ENCODE data around the gene CCDC174. TPM values are rescaled to one million over a fixed set of nuclear protein-coding genes. Genes with fewer than 3 reads are reported as not detected.

Gene CCDC174
- total and polyA plus RNA-seq, 2 donors (not counting 3 experiments of a cell fraction or from before 2014, with no cell fraction given) = 4.7 to 16.6 TPM

DNA sequence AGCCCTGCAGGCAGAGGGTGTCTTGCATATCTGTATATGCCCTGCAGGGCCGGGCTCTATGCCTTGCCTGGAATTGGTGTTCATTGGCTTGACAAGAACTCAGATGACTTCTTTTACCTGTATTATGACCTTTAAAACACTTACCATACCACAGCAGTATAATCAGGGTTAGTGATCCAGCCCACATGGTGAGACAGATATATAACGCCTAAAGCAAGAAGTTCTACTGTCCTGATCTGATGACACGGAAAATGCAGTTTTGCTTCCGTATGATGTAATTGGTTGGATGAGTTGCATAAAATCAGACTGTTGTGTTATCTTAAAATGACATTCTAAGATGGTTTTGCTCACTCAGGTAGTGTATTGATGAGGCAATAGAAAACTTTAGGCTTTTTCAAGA lies 9.4 kb downstream of the CCDC174 start:
- Histone ChIP-seq H3K79me2 (ENCODE audit: control insufficient read depth, insufficient read depth, low read length) (no peaks in the 10 kb centered on the region), H3K4me2 (ENCODE audit: insufficient read depth, low read length) (no peak overlapping the region), H2AFZ (ENCODE audit: low read depth, low read length) (no peak overlapping the region), H4K20me1 (replicated peaks; ENCODE audit: control insufficient read depth, extremely low read depth, insufficient read depth, low read length) (no peaks in the 10 kb centered on the region), H3K27me3 (ENCODE audit: control insufficient read depth in 2 of 2, insufficient read depth in 2 of 2, low read length in 2 of 2) (no peaks in the 10 kb centered on the region), H3K9me3 (replicated peaks; ENCODE audit: control insufficient read depth, insufficient read depth, low read length) (no peaks in the 10 kb centered on the region), H3K4me1 (ENCODE audit: control insufficient read depth, extremely low read depth, insufficient read depth, low read length) (no peaks in the 10 kb centered on the region), H3K4me3 (replicated peaks in 1 of 3; ENCODE audit: insufficient read depth in 1 of 3, low read depth in 1 of 3, low read length in 3 of 3) (no peak overlapping the region), H3K27ac (ENCODE audit: insufficient read depth, low read depth, low read length) (no peak overlapping the region), H3K9ac (replicated peaks; ENCODE audit: extremely low read depth, insufficient read depth, low read length) (no peak overlapping the region), H3K9me1 (replicated peaks; ENCODE audit: control insufficient read depth, extremely low read depth, insufficient read depth, low read length) (no peaks in the 10 kb centered on the region), H3K36me3 (ENCODE audit: control insufficient read depth in 2 of 2, extremely low read depth in 1 of 2, insufficient read depth in 2 of 2, low read length in 2 of 2) (peaks cover 20 to 62% of the 10 kb centered on the region in 2 experiments)
- POLR2A ChIA-PET = no interaction called here
- FAIRE-seq = no peak
- no TSS peak for BruUV-seq (replicated peaks)
- intact Hi-C loops (cut with micrococcal nuclease) (no loop called here), dilution Hi-C loops (cut with MboI; ENCODE audit: extremely low pct_ligation_motif_present, low sequenced_read_pairs) (no loop called here)
- DNase-seq (ENCODE audit: low read depth, low spot score) = no peak
- TF ChIP-seq POLR2A (IDR thresholded peaks at IDR 0.05; ENCODE audit: low read depth, low read length) (no peak), JUN (IDR thresholded peaks at IDR 0.05; ENCODE audit: borderline replicate concordance, insufficient read depth, insufficient read length, low read depth) (no peak), EZH2 (IDR thresholded peaks at IDR 0.05; ENCODE audit: borderline replicate concordance, low read depth, low read length, severe bottlenecking) (no peak), FOS (IDR thresholded peaks at IDR 0.05; ENCODE audit: borderline replicate concordance, insufficient read depth, low read length) (no peak), GATA2 (IDR thresholded peaks at IDR 0.05; ENCODE audit: insufficient read depth, insufficient read length, low read depth, low read length) (no peak), POLR2AphosphoS5 (IDR thresholded peaks at IDR 0.05; ENCODE audit: insufficient read depth, low read depth, low read length) (no peak), MYC (IDR thresholded peaks at IDR 0.05; ENCODE audit: low read depth, low read length) (no peak)
- TF ChIP-seq, protein P1, sequence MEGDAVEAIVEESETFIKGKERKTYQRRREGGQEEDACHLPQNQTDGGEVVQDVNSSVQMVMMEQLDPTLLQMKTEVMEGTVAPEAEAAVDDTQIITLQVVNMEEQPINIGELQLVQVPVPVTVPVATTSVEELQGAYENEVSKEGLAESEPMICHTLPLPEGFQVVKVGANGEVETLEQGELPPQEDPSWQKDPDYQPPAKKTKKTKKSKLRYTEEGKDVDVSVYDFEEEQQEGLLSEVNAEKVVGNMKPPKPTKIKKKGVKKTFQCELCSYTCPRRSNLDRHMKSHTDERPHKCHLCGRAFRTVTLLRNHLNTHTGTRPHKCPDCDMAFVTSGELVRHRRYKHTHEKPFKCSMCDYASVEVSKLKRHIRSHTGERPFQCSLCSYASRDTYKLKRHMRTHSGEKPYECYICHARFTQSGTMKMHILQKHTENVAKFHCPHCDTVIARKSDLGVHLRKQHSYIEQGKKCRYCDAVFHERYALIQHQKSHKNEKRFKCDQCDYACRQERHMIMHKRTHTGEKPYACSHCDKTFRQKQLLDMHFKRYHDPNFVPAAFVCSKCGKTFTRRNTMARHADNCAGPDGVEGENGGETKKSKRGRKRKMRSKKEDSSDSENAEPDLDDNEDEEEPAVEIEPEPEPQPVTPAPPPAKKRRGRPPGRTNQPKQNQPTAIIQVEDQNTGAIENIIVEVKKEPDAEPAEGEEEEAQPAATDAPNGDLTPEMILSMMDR (IDR thresholded peaks at IDR 0.05; ENCODE audit: extremely low read depth in 1 of 2, insufficient read depth in 1 of 2, low read depth in 1 of 2, low read length in 2 of 2) = no peak
- TF ChIP-seq, protein P2, sequence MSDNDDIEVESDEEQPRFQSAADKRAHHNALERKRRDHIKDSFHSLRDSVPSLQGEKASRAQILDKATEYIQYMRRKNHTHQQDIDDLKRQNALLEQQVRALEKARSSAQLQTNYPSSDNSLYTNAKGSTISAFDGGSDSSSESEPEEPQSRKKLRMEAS (IDR thresholded peaks at IDR 0.05; ENCODE audit: insufficient read depth, insufficient read length) = no peak
- CTCF ChIA-PET = interaction anchor here (1.5 kb wide), 2 partner anchors 8 to 57 kb away, joined by 3 to 4 read pairs; no protein-coding TSS in a partner anchor

Data from endothelial cell of umbilical vein (primary cell).